CD4-positive, alpha-beta T cell (primary cell): Measurements from ENCODE around the gene ZNF423. TPM values are rescaled to one million over a fixed set of nuclear protein-coding genes. Genes with fewer than 3 reads are reported as not detected.

Experiments used
- ATAC-seq: fragments of 200-7000 bp; cut with Tn5 transposase; one replicate; pipeline ENCODE4 v1.10.0; 2022; ENCODE audit warnings: mild to moderate bottlenecking; ENCODE audit not compliant: poor library complexity
- CTCF ChIA-PET: fragments of 350-600 bp; sonication (Branson Sonifier 250); formaldehyde crosslinking; loops from one replicate; lab custom pipeline; 2021; ENCODE audit warnings: antibody characterized with exemption, inconsistent platforms; lab: Charles Lee
- POLR2A ChIA-PET: fragments of 350-600 bp; sonication (Branson Sonifier 250); formaldehyde crosslinking; loops from one replicate; lab custom pipeline; 2021; ENCODE audit warnings: antibody characterized with exemption, inconsistent platforms; lab: Charles Lee
- DNase-seq, 14 experiments: peaks; one replicate each; pipeline ENCODE4 v3.0.0-alpha.2; 2013 to 2020; ENCODE audit warnings: mixed read lengths in 2 of 14
- H3K27ac ChIP-seq, 2 donors: one replicate each; pipeline versions ENCODE4 v1.5.1 to v1.7.0; 2013; ENCODE audit warnings: low read length in 2 of 2, low read depth in 1 of 2, mild to moderate bottlenecking in 1 of 2
- H3K27me3 ChIP-seq, 2 experiments: 1 replicate in 1 of 2; 2 replicates in 1 of 2; pipeline versions ENCODE4 v1.6.1 to v1.7.0; 2013; ENCODE audit warnings: low read length in 2 of 2, control low read depth in 1 of 2, mild to moderate bottlenecking in 1 of 2, moderate library complexity in 1 of 2; ENCODE audit not compliant: insufficient read depth in 2 of 2, control insufficient read depth in 1 of 2
- H3K36me3 ChIP-seq: one replicate; pipeline ENCODE4 v1.6.1; 2013; ENCODE audit warnings: low read length, control low read depth; ENCODE audit not compliant: insufficient read depth
- H3K4me1 ChIP-seq: one replicate; pipeline ENCODE4 v1.6.1; 2013; ENCODE audit warnings: low read length, control low read depth; ENCODE audit not compliant: insufficient read depth
- H3K4me3 ChIP-seq: one replicate; pipeline ENCODE4 v1.5.1; 2013; ENCODE audit warnings: mild to moderate bottlenecking, low read length, moderate library complexity
- H3K9me3 ChIP-seq, 2 experiments: 1 replicate in 1 of 2; 2 replicates in 1 of 2; pipeline versions ENCODE4 v1.6.1 to v1.7.0; 2013; ENCODE audit warnings: low read length in 2 of 2, mild to moderate bottlenecking in 2 of 2, control low read depth in 1 of 2, moderate library complexity in 1 of 2; ENCODE audit not compliant: control insufficient read depth in 1 of 2, insufficient read depth in 1 of 2
- H3K27ac Mint-ChIP-seq: one replicate; pipeline ENCODE4 v1.8.0; 2020; ENCODE audit warnings: mixed read lengths
- H3K27me3 Mint-ChIP-seq: one replicate; pipeline ENCODE4 v1.8.0; 2021; ENCODE audit warnings: mixed read lengths
- H3K36me3 Mint-ChIP-seq: one replicate; pipeline ENCODE4 v1.8.0; 2021; ENCODE audit warnings: low read depth, mixed read lengths
- H3K4me1 Mint-ChIP-seq: one replicate; pipeline ENCODE4 v1.8.0; 2021; ENCODE audit warnings: low read depth, mixed read lengths
- H3K4me3 Mint-ChIP-seq: one replicate; pipeline ENCODE4 v1.8.0; 2020; ENCODE audit warnings: mild to moderate bottlenecking, mixed read lengths
- H3K9me3 Mint-ChIP-seq: one replicate; pipeline ENCODE4 v1.8.0; 2020; ENCODE audit warnings: mixed read lengths
- intact Hi-C, 2 experiments: fragments of 100-400 bp; cut with DNase I in 1 of 2; cut with micrococcal nuclease in 1 of 2; formaldehyde crosslinking; loops; one replicate each; pipeline versions ENCODE4 v1.15.1 to v1.9.0; 2023 to 2025; cut with DNase I, micrococcal nuclease
- total RNA-seq, 174 experiments: library from RNA in 2 of 174; stranded (reverse) in 2 of 174; gene quantifications; one replicate each; pipeline ENCODE4 v1.2.3 and lab custom pipeline; 2021 to 2026
- TF ChIP-seq, protein P1 (sequence below): fragments of 200-600 bp; IDR thresholded peaks from one replicate; pipeline ENCODE4 v1.8.0; 2022; ENCODE audit warnings: antibody characterized with exemption, mild to moderate bottlenecking

ZNF423 gene
- total RNA-seq, 2 experiments from 2014 or later, result not detected

DNA sequence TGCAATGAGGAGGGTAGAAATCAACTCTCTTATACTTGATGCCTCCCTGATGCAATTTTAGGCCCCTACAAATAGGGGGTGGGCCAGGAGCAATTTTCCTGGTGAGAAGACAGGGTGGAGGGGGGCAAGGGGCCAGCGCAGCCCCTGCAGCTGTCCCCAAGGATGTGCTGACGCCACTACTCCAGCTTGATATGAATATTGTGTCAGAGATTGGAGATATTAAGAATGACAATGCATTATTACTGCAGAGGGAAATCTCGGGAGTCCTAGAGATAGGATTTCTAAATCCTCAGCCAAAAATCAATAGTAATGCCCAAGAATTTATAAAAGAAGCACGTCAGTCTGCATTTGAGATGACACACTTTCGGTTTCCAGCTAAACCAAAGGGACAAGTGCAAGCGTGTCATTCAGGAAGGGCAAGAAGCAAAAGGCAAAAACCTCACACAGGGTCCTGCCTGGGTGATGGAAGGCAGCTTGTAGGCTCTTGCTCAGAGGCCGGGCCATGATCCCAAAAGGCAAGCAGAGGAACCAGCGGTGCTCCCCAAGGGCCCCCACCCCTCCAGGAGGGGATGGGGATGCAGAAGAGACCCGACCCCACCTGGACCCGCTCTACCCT, 303.5 kb downstream of the ZNF423 start:
- Mint-ChIP-seq H3K4me1 (no peaks in the 10 kb centered on the region), H3K4me3 (no peak overlapping the region), H3K36me3 (no peaks in the 10 kb centered on the region), H3K27me3 (no peaks in the 10 kb centered on the region), H3K9me3 (no peaks in the 10 kb centered on the region), H3K27ac (no peak overlapping the region)
- ChIA-PET CTCF (no interaction called here), POLR2A (no interaction called here)
- H3K9me3 ChIP-seq, result no peaks in the 10 kb centered on the region
- no peaks in the 10 kb centered on the region for H3K36me3 ChIP-seq
- H3K27me3 ChIP-seq, result no peaks in the 10 kb centered on the region
- TF ChIP-seq, protein P1, sequence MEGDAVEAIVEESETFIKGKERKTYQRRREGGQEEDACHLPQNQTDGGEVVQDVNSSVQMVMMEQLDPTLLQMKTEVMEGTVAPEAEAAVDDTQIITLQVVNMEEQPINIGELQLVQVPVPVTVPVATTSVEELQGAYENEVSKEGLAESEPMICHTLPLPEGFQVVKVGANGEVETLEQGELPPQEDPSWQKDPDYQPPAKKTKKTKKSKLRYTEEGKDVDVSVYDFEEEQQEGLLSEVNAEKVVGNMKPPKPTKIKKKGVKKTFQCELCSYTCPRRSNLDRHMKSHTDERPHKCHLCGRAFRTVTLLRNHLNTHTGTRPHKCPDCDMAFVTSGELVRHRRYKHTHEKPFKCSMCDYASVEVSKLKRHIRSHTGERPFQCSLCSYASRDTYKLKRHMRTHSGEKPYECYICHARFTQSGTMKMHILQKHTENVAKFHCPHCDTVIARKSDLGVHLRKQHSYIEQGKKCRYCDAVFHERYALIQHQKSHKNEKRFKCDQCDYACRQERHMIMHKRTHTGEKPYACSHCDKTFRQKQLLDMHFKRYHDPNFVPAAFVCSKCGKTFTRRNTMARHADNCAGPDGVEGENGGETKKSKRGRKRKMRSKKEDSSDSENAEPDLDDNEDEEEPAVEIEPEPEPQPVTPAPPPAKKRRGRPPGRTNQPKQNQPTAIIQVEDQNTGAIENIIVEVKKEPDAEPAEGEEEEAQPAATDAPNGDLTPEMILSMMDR, result no peak
- intact Hi-C loops, result no loop called here
- DNase-seq (no peak), ATAC-seq (no peak)
- no peak overlapping the region for H3K27ac ChIP-seq
- H3K4me3 ChIP-seq, result no peak overlapping the region
- no peaks in the 10 kb centered on the region for H3K4me1 ChIP-seq

DNA sequence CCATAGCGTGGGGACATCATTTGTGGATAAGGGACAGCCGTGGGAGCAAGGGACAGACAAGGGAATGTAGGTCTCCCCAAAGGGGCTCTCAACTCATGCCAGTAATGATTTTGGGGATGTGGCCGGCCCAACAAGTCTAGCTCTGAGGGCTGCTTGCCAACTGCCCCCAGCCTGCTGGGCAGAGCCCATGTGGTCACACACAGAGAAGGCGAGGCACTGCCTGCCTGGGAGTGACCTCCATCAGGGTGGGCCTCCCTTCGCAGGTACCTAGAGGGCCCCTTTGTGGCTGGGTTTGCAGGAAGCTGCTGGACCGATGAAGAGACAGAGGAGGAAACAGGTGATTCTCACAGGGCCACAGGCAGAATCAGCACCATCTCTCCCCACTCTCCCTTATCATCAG, 305.2 kb downstream of the ZNF423 start:
- H3K27me3 ChIP-seq, result no peaks in the 10 kb centered on the region
- no peak for ATAC-seq
- intact Hi-C loops, result no loop called here

DNA sequence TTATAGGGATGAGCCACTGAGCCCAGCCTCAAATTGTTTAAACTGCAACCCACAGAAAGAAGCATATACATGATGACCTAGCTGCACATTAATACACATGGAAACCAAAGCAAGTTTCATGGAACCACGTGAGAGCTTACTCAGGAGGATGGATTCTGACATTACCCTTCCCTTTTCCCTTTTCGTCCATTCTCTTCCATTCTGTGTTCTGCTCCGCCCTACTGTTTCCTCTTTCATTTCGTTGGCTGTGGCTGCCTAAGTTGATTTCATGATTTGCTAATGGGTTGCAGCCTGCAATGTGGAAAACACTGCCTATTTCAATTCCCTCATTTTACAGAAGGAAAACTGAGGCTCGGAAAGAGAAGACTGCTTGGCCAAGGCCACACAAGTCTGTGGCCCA, 305.8 kb downstream of the ZNF423 start:
- Histone ChIP-seq H3K27me3 (no peaks in the 10 kb centered on the region), H3K4me1 (no peaks in the 10 kb centered on the region), H3K9me3 (no peaks in the 10 kb centered on the region), H3K36me3 (no peaks in the 10 kb centered on the region), H3K27ac (no peak overlapping the region), H3K4me3 (no peak overlapping the region)
- ChIA-PET CTCF (no interaction called here), POLR2A (no interaction called here)
- ATAC-seq (no peak), DNase-seq (no peak)
- Mint-ChIP-seq H3K27ac (no peak overlapping the region), H3K36me3 (no peaks in the 10 kb centered on the region), H3K27me3 (no peaks in the 10 kb centered on the region), H3K4me3 (no peak overlapping the region), H3K9me3 (no peaks in the 10 kb centered on the region), H3K4me1 (no peaks in the 10 kb centered on the region)
- TF ChIP-seq, protein P1, result no peak
- intact Hi-C loops, result no loop called here

More for the DNA sequence above, 305.2 kb downstream of the ZNF423 start:
- Mint-ChIP-seq H3K36me3 (no peaks in the 10 kb centered on the region), H3K4me3 (no peak overlapping the region), H3K4me1 (no peaks in the 10 kb centered on the region), H3K27ac (no peak overlapping the region), H3K9me3 (no peaks in the 10 kb centered on the region), H3K27me3 (no peaks in the 10 kb centered on the region)
- TF ChIP-seq, protein P1, result no peak
- no peak for DNase-seq
- Histone ChIP-seq H3K4me3 (no peak overlapping the region), H3K36me3 (no peaks in the 10 kb centered on the region), H3K27ac (no peak overlapping the region), H3K9me3 (no peaks in the 10 kb centered on the region), H3K4me1 (no peaks in the 10 kb centered on the region)
- ChIA-PET CTCF (no interaction called here), POLR2A (no interaction called here)
